Fibroblast of skin of abdomen (primary cell): ENCODE measurements around the gene CA14. TPM values are rescaled to one million over a fixed set of nuclear protein-coding genes. Genes with fewer than 3 reads are reported as not detected.
"Not testable (repeated sequence)": the region's sequence is repeated elsewhere in the genome, so short reads cannot be mapped to it uniquely, and the experiment has no call there.

Source experiments
- DNase-seq: peaks from one replicate; pipeline ENCODE4 v3.0.0-alpha.2; 2013
- polyA plus RNA-seq, 2 experiments: library from polyadenylated mRNA; unstranded; fragments of 120-200 nt; gene quantifications; one replicate each; pipeline ENCODE4 v1.2.1, GENCODE V29; 2013; ENCODE audit not compliant: insufficient read length in 2 of 2

Gene CA14
- polyA plus RNA-seq (2013, experiment 1 of 2; ENCODE audit: insufficient read length) = 0.42 TPM
- polyA plus RNA-seq (2013, experiment 2 of 2; ENCODE audit: insufficient read length) = 0.26 TPM

DNA sequence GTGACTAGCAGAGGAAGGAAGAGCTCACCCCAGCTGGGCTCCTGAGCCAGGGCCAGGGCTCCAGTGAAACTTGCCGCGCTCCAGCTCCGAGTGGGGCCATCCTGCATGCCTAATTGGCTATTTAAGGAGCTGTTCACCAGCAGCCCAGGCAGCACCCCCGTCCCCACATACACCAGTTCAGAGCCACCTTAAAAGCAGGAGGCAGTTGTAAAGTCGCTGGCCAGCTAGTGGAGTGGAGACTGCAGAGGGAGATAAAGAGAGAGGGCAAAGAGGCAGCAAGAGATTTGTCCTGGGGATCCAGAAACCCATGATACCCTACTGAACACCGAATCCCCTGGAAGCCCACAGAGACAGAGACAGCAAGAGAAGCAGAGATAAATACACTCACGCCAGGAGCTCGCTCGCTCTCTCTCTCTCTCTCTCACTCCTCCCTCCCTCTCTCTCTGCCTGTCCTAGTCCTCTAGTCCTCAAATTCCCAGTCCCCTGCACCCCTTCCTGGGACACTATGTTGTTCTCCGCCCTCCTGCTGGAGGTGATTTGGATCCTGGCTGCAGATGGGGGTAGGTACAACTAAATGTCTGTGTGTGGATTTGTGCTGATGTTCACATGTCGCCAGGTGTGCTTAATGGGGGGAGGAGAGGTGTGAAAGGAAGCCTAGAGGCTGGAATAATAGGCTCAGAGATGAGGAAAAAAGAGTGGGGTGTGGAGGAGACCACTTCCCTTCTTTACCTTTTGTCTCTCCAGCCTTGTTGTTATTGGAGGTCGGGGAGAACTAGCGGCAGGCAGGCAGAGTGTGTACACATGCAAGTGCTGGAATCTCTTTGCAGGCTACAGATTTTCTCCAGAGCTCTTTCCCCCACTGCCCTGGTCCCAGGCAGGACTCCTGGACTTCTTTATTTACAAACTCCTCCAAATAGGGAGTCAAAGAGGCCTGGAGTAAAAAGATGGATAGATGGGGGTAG is at the start of gene CA14:
CA14 (plus strand) TSS at position 151 of the 962 bp plus-strand sequence; CDS start at position 506, 355 bp downstream.
- DNase-seq = no peak

DNA sequence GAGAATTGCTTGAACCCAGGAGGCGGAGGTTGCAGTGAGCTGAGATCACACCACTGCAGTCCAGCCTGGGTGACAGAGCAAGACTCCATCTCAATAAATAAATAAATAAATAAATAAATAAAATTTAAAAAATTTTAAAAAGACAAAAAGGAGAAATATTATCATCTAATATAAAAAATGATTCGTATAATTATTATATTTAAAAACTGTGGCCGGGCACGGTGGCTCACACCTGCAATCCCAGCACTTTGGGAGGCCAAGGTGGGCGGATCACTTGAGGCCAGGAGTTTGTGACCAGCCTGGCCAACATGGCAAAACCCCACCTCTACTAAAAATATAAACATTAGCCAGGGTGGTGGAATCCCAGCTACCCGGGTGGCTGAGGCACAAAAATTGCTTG is 49.1 kb upstream of the CA14 start:
- DNase-seq = not testable (repeated sequence)

DNA sequence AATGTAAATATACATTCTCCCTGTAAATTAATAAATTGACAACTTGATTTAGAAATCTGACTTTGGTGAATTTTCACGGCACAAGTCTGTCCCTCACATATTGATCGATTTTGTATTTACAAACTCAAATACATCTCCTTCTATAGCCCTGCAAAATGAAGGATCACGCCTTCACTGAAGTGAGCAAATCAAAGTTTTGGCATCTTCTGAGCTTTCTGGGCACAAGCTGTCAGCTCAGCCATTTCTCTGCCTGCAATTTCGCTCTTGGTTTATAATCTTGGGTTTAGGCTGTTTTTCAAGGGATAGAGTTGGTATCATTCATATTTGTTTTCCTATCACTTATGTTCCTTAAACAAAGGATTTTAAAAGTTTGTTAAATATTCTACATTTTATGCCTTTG is 47.5 kb upstream of the CA14 start:
- DNase-seq = no peak

DNA sequence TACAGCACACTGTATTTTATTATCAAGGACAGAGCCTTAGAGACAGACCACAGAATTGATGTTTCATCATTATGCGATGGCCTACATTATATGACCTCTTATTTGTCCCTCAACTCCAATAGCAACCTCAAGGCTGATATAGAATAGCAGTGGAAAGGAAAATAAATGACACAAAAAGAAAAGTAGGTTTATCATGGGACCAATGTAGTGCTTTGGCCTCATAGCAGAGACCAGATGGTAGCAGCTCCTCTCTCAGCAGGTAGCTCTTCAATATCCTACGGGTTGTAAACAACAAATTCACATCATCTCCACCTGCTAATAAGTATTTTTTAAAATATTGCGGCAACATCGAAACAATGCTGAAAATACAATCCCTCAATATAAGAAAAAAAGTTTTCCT is 46.9 kb upstream of the CA14 start:
- DNase-seq = no peak

DNA sequence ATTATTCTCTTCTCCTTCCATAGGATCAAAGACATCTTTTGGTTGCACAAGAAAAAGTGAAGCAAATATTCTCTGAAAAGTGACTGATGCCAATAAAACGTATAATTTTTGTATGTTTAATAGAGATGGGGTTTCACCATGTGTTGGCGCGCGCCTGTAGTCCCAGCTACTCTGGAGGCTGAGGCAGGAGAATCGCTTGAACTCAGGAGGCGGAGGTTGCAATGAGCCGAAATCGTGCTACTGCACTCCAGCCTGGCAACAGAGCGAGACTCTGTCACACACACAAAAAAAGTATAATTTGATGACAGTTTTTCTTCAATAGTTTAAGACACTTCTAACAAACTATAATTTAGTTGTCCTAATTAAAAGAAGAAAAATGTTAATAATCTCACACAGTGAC is 45.5 kb upstream of the CA14 start:
- no peak for DNase-seq

DNA sequence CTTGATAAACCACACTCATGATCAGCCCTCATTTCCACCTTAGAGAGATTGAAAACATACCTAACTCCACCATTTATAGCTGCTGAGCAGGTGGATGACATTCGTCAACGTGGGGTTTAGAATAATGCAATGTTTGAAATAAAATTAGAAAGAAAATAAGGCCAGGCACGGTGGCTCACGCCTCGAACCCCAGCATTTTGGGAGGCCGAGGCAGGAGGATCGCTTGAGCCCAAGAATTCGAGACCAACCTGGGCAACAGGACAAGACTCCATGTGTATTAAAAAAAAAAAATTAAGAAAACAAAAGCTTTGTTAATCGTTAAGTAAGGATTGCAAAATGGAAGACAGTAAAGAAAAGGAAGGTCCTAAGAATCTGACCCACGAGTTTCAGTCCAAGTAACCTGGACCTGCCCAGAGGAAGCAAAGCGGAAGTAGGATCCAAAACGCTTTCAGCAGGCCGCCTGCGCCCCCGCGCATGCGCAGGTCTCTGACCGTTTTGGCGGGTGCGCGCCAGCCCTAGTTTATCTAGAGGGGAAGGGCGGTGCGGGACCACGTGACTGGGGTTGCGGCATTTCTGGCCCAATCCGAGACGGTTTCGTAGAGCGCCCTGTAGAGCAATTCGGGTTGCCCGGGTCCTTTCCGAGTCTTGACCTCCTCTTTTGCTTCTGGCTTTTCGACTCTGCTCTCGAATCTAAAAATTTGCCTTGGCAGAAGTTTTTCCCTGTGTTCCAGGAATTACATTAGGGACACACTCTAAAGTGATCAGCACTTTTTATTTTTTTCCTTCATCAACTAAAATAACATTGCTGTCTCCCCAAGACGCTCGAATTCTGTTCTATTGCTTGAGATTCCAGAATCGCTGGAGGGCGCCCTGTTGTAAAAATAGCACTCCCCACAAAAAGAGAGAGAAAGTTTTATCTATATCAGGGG is 44.1 kb upstream of the CA14 start:
- DNase-seq = peak; percentile 95

DNA sequence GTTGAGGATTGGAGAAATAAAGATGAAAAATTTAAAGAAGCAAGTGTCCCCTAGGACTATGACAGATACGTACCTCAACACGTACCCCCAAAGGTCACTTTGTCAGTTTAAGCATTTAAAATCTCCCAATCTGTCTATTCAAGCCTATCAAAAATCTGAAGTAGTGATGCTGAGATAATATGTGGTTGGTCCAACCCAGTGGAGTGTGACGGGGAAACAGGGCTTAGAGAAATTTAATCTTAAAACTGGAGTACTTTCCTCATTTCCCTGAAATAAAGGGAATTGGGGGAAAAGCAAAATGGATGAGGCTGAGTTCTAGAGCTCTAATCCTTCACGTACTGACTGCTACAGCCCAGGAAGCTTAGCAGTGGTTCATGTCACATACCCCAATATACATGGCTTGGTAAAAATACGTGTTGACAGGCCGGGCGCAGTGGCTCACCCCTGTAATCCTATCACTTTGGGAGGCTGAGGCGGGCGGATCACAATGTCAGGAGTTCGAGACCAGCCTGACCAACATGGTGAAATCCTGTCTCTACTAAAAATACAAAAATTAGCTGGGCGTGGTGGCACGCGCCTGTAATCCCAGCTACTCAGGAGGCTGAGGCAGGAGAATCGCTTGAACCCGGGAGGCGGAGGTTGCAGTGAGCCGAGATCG is 43.3 kb upstream of the CA14 start:
- DNase-seq = not testable (repeated sequence)

DNA sequence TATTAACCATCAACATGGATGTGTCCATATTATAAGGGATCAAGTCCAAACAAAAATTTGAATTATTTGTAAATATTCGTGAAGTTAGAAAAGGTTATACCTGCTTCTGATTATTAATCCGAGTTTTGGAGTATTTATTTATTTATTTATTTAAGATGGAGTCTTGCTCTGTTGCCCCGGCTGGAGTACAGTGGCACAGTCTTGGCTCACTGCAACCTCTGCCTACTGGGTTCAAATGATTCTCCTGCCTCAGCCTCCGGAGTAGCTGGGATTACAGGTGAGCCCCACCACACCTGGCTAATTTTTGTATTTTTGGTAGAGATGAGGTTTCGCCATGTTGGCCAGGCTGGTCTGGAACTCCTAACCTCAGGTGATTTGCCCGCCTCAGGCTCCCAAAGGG is 41.7 kb upstream of the CA14 start:
- not testable (repeated sequence) for DNase-seq

DNA sequence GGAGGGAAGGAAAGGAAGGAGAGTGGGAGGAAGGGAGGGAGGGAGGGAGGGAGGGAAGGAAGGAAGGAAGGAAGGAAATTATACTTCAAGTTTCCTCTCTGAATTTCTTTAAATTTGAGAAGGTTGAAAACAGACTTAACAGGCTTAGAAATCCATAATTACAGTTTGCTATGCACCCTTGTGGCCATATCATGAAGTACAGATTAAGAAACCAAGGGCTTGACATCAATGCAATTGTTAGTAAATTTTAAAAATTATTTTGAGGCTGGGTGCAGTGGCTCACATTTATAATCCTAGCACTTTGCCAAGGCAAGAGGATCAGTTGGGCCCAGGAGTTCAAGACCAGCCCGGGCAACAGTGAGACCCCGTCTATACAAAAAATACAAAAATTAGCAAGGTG is 36.0 kb upstream of the CA14 start:
- peak; percentile 33 for DNase-seq

DNA sequence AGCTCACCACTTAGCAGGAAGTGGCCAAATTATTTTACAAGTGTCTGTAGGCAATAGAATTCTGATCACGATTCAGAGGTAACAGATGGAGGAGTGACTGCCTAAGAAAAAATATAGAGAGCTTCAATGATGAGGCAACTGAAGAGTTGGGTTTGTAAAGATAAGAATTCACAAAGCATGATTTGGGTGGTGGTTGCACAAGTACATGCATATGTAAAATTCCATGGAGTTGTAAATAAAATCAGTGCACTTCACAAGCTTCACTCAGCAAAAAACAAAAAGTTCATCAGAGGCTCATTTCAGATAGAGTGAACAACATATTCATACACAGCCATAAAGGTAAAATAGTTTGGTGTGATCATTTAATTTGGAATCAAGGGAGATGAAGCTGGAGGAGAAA is 32.6 kb upstream of the CA14 start:
- no peak for DNase-seq

DNA sequence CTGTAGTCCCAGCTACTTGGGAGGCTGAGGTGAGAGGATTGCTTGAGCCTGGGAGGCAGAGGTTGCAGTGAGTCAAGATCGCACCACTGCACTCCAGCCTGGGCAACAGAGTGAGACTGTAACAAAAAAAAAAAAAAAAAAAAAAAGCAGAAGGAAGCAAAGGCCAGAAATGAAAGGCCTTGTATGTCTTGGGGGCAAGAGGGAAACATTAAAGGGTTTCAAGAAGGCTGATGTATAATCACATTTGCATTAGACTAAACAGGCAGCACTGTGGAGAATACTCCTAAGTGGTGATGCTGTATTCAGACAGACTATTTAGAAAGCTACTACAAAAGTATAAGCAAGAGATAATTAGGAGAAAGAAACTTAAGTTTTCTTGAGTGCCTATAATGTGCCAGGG is 32.0 kb upstream of the CA14 start:
- no peak for DNase-seq

DNA sequence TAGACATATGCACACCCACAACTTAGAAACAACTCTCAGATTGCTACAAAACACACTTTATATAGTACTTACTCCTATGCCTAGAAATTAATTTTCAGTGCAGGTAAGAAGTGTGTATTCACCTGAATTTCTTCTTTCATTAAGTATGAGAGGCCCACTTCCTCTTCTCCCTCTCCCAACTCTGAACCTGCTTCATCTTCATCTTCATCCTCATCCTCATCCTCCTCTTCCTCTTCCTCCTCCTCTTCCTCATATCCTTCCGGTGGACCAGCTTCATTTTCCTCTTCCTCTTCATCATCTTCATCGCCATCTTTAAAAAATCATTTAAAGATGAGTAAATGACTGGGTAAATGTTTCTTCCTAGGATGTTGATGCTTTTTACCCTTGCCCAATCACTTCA is 31.1 kb upstream of the CA14 start:
- no peak for DNase-seq

DNA sequence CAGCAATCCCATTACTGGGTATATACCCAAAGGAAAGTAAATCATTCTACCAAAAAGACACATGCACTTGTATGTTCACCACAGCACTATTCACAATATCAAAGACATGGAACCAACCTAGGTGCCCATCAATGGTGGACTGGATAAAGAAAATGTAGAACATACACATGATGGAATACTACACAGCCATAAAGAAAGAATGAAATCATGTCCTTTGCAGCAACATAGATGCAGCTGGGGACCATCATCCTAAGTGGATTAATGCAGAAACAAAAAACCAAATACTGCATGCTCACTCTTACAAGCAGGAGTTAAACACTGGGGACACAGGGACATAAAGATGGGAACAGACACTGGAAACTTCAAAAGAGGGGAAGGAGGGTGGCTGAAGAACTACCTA is 30.3 kb upstream of the CA14 start:
- no peak for DNase-seq

DNA sequence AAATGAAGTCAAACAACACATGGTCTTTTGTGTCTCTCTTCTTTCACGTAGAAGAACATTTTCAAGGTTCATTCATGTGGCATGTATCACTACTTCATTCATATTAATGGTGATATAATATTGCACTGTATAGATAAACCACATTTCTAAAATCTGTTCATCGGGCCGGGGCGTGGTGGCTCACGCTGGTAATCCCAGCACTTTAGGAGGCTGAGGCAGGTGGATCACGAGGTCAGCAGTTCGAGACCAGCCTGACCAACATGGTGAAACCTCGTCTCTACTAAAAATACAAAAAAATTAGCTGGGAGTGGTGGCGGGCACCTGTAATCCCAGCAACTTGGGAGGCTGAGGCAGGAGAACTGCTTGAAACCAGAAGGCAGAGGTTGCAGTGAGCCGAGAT is 29.3 kb upstream of the CA14 start:
- not testable (repeated sequence) for DNase-seq

DNA sequence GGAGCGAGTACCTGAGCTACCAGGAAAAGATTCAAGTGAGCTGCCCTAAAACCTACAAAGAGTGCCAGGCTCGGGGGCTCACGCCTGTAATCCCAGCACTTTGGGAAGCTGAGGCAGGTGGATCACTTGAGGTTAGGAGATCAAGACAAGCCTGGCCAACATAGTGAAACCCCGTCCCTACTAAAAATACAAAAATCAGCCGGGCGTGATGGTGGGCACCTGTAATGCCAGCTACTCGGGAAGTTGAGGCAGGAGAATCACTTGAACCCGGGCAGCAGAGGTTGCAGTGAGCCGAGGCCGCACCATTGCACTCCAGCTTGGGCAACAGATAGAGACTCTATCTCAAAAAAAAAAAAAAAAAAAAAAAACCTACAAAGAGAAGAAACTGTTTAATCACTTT is 24.7 kb upstream of the CA14 start:
- DNase-seq = not testable (repeated sequence)

DNA sequence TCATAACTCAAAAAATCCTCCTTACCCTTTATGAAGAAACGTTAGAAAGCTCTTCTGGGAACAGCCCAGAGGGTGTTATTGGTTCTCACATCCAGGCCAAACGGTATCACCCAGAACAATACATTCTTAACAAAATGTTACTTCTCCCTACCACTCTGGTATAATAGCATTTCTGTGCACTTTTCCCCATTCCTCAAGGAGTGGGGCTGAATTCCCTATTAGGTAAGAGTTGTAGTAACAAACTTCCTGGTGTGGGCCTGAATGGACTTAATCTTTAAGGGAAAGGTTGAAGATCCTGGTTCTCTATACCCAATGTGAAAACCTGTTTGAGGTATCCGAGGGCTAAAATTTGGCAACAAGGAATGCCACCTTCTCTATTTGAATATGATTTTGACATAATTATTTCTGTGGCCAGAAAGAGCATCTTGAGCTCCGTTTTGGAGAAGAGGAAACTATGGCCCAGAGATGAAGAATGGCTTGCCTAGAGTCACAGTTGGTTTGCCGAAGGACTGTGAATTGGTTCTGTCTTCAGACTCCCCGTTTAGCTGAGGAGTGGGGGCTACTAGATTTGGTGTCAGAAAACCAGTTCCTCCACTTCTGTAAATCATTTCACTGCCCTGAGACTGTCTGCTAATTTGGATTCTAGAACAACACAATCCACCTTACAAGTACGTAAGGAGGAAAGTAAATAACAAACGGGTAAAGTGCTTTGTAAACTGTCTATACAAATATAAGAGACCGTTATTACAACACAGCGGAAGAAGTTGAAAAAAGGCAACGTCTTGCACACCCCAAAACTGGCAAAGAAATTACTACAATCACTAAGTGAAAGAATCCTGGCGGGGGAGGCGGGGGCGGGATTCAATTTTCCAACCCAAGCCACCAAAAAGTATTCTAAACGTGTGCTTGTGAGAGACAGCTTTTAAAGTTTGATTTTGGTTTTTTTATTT is 23.9 kb upstream of the CA14 start:
- peak; percentile 2 for DNase-seq

DNA sequence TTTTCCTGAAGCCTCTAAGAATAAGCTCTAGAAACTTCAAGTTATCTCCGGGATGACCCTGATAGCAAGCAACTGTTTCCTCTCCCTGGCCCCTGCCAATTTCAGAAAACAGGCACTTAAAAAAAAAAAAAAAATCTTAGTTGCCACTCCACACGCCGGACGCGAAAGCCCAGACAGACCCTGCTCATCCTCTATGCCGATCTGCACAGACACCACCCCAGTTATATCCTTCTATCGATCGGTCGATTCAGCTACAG is 23.3 kb upstream of the CA14 start:
- DNase-seq = no peak

DNA sequence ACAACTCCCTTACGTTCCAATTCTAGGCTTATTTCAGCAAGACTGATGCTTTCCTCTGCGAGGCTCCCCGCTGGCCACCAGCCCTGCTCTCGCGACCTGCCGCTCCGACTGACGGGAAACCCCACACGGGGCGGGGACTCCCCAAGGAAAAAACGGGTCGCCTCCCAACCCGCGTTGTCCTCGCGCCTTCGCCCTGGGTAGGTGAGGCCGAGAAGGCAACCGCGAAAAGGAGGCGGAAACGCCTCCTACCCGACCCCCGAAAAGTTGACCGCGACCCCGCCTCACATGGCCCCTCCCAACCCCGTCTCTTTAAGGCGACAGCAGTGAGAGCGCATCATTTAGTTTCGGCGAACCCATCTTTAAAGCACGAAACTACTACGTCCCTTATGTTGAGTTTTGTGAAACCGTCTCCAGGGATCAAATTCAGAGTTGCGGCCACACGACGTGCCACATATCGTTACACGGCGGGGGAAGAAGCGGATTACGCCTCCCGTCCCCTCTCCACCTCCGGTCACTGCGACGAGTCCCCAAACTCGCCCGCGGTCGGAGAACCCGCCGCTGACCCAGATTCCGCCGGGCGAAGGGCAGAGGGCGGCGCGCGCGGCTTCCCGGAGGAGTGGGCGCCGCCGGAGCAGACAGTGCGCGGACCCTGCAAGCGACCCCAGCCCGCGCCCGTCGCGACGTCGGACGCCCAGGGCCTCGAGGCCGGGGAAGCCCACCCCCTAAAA is 22.8 kb upstream of the CA14 start:
- peak; percentile 70 for DNase-seq

DNA sequence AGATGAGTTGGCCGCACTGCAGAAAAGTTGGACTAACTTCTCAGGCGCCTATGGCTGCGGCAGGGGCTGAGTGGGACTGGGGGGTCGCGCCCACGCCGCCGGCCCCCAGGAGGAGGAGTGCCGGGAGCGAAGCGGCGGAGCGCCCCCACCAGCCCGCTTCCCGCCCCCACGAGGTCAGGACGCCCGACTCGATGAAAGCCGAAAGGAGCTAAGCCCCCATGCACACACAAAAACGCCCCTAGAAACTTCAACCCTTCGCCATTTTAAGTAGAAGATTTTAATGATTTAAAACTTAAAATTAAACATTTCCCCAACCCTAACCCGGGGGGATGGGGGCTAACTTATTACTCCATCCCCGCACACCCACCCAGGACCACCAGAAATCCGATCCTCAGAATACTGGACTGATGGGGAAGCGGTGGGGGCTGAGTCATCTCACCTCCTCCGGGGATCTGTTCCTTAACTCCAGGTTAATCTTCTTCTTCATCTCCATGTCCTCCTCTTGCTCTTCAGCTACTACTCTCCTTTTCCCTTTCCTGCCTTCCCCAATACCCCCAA is 22.2 kb upstream of the CA14 start:
- peak; percentile 4 for DNase-seq

DNA sequence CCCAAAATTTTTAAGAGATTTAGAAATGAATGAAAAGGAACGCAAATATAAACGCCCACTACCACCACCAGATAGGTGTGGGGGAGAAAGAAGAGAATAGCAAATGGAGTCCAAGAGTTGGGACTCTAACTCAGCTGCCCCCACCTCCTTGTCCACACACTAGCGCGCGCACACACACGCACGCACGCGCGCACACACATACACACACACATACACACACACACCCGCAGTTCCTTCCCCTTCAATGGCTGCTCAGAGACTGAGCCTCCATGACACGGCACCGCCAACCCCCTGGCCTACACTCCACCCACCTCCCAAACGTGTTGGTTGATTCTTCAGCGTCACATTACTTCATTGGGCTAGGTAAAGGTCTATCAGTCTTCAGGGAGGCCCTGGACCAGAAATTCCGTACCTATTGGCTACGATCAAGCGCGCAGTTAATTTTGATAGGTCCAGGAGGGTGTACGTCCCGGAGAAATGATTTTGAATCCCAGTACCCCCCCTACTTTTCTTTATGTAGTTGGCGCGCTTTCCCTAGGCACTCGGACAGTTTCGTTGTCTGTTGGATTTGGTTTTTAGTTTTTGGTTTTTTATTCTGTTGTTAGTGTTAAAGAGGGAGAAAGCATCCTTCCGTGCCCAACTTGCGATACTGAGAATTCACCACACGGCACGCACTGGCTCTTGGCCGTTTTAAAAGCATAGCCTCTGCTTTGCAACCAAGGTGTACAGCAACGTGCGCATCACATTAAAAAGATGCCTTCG is 21.5 kb upstream of the CA14 start, which contains the start of gene ANP32E:
ANP32E (minus strand) TSS at position 261 of the 762 bp plus-strand sequence. CDS start 326 bp downstream, outside the sequence.
- peak; percentile 100 for DNase-seq
